Endothelial cell of umbilical vein (primary cell): ENCODE measurements around the gene SCAMP4. TPM values are rescaled to one million over a fixed set of nuclear protein-coding genes. Genes with fewer than 3 reads are reported as not detected.

Experiments
- BruUV-seq: library from RNA; stranded (reverse); fragments of 400-500 nt; replicated peaks from 2 replicates; lab custom pipeline; 2021; lab: Mats Ljungman, UMichigan
- CTCF ChIA-PET: fragments of 300-600, 350-600 bp; sonication (Branson Sonifier 250); formaldehyde crosslinking; loops from one replicate; lab custom pipeline; 2021; ENCODE audit warnings: antibody characterized with exemption, inconsistent platforms; lab: Charles Lee
- POLR2A ChIA-PET: fragments of 300-600, 350-600 bp; sonication (Branson Sonifier 250); formaldehyde crosslinking; loops from one replicate; lab custom pipeline; 2021; ENCODE audit warnings: antibody characterized with exemption, inconsistent platforms; lab: Charles Lee
- DNase-seq: peaks from one replicate; pipeline ENCODE4 v3.0.0-alpha.2; 2011; ENCODE audit warnings: low read depth, low spot score
- FAIRE-seq: peaks from 2 replicates; lab custom pipeline; 2011; peaks lifted over from hg19 to GRCh38; lab: Jason Lieb, UNC
- H2AFZ ChIP-seq: 2 replicates; pipeline ENCODE4 v1.6.0; 2012; ENCODE audit warnings: low read depth, low read length, control low read depth, inconsistent platforms
- H3K27ac ChIP-seq: 2 replicates; pipeline ENCODE4 v1.5.1; 2011; ENCODE audit warnings: low read depth, mild to moderate bottlenecking, control low read depth, low read length, moderate library complexity; ENCODE audit not compliant: insufficient read depth
- H3K27me3 ChIP-seq, 2 experiments: 2 replicates each; pipeline versions ENCODE4 v1.6.0 to v1.6.1; 2011; ENCODE audit warnings: low read length in 2 of 2, mixed read lengths in 1 of 2; ENCODE audit not compliant: control insufficient read depth in 2 of 2, insufficient read depth in 2 of 2
- H3K36me3 ChIP-seq, 2 experiments: 2 replicates in 1 of 2; 3 replicates in 1 of 2; pipeline ENCODE4 v1.5.1; 2011; ENCODE audit warnings: low read length in 2 of 2, mild to moderate bottlenecking in 1 of 2, moderate library complexity in 1 of 2; ENCODE audit not compliant: control insufficient read depth in 2 of 2, insufficient read depth in 2 of 2; ENCODE audit errors: extremely low read depth in 1 of 2
- H3K4me1 ChIP-seq: 3 replicates; pipeline ENCODE4 v1.5.1; 2011; ENCODE audit warnings: mild to moderate bottlenecking, low read length; ENCODE audit not compliant: control insufficient read depth, insufficient read depth; ENCODE audit errors: extremely low read depth
- H3K4me2 ChIP-seq: 2 replicates; pipeline ENCODE4 v1.6.1; 2011; ENCODE audit warnings: low read length, control low read depth, mixed read lengths; ENCODE audit not compliant: insufficient read depth
- H3K4me3 ChIP-seq, 3 experiments: fragments of 200-600 bp in 1 of 3; sonication (generic), shearing (Covaris generic) in 1 of 3; replicated peaks in 1 of 3; 2 replicates each; pipeline ENCODE4 v1.5.1; 2011 to 2016; ENCODE audit warnings: control low read depth in 3 of 3, low read length in 3 of 3, mild to moderate bottlenecking in 2 of 3, inconsistent platforms in 1 of 3, low read depth in 1 of 3, moderate library complexity in 1 of 3; ENCODE audit not compliant: insufficient read depth in 1 of 3
- H3K79me2 ChIP-seq: 2 replicates; pipeline ENCODE4 v1.6.0; 2012; ENCODE audit warnings: low read length, inconsistent platforms; ENCODE audit not compliant: control insufficient read depth, insufficient read depth
- H3K9ac ChIP-seq: replicated peaks from 2 replicates; pipeline ENCODE3; 2011; ENCODE audit warnings: low read length, control low read depth; ENCODE audit not compliant: insufficient read depth; ENCODE audit errors: extremely low read depth
- H3K9me1 ChIP-seq: replicated peaks from 3 replicates; pipeline ENCODE4 v1.6.0; 2011; ENCODE audit warnings: mild to moderate bottlenecking, low read length; ENCODE audit not compliant: control insufficient read depth, insufficient read depth; ENCODE audit errors: extremely low read depth
- H3K9me3 ChIP-seq: replicated peaks from 2 replicates; pipeline ENCODE4 v1.5.1; 2012; ENCODE audit warnings: low read length, inconsistent platforms; ENCODE audit not compliant: control insufficient read depth, insufficient read depth
- H4K20me1 ChIP-seq: replicated peaks from 2 replicates; pipeline ENCODE3; 2011; ENCODE audit warnings: mild to moderate bottlenecking, low read length; ENCODE audit not compliant: control insufficient read depth, insufficient read depth; ENCODE audit errors: extremely low read depth
- CTCF ChIP-seq, 2 donors: IDR thresholded peaks; 1 replicate in 1 of 2; 2 replicates in 1 of 2; pipeline ENCODE4 v1.5.1; 2011; ENCODE audit warnings: low read length in 2 of 2, mild to moderate bottlenecking in 2 of 2, moderate library complexity in 2 of 2, control low read depth in 1 of 2, inconsistent platforms in 1 of 2, low read depth in 1 of 2; ENCODE audit not compliant: insufficient read depth in 1 of 2; ENCODE audit errors: extremely low read depth in 1 of 2
- EZH2 ChIP-seq: IDR thresholded peaks from 2 replicates; pipeline ENCODE4 v1.6.1; 2012; ENCODE audit warnings: borderline replicate concordance, low read depth, mild to moderate bottlenecking, moderate library complexity, low read length, inconsistent platforms; ENCODE audit not compliant: severe bottlenecking
- FOS ChIP-seq: IDR thresholded peaks from 2 replicates; pipeline ENCODE4 v1.6.1; 2011; ENCODE audit warnings: mild to moderate bottlenecking, low read length, moderate library complexity, borderline replicate concordance; ENCODE audit not compliant: insufficient read depth
- GATA2 ChIP-seq: IDR thresholded peaks from 2 replicates; pipeline ENCODE4 v1.7.0; 2011; ENCODE audit warnings: low read depth, mild to moderate bottlenecking, moderate library complexity, mixed read lengths, low read length; ENCODE audit not compliant: insufficient read length, insufficient read depth
- JUN ChIP-seq: IDR thresholded peaks from 2 replicates; pipeline ENCODE4 v1.6.1; 2011; ENCODE audit warnings: borderline replicate concordance, low read depth; ENCODE audit not compliant: insufficient read length, insufficient read depth
- MAX ChIP-seq: IDR thresholded peaks from 2 replicates; pipeline ENCODE4 v1.6.1; 2011; ENCODE audit not compliant: insufficient read depth, insufficient read length
- MYC ChIP-seq: IDR thresholded peaks from one replicate; pipeline ENCODE4 v1.6.1; 2011; ENCODE audit warnings: mild to moderate bottlenecking, low read depth, low read length
- POLR2A ChIP-seq: IDR thresholded peaks from 2 replicates; pipeline ENCODE4 v1.6.1; 2012; ENCODE audit warnings: low read depth, mild to moderate bottlenecking, control low read depth, low read length
- POLR2AphosphoS5 ChIP-seq: IDR thresholded peaks from 2 replicates; pipeline ENCODE4 v1.6.1; 2012; ENCODE audit warnings: low read depth, mild to moderate bottlenecking, control low read depth, low read length, moderate library complexity; ENCODE audit not compliant: insufficient read depth
- dilution Hi-C: fragments of 300-500 bp; cut with MboI; formaldehyde crosslinking; loops from one replicate; pipeline ENCODE4 v1.15.0; 2019; ENCODE audit warnings: low sequenced_read_pairs; ENCODE audit not compliant: extremely low pct_ligation_motif_present
- intact Hi-C: fragments of 100-400 bp; cut with micrococcal nuclease; formaldehyde crosslinking; loops from one replicate; pipeline ENCODE4 v1.10.0; 2022
- polyA plus RNA-seq, 4 experiments: library from polyadenylated mRNA; depleted of rRNA in 3 of 4; stranded (reverse) in 3 of 4; unstranded in 1 of 4; fragments of >200 nt; gene quantifications; 2 replicates each; pipeline versions ENCODE4 v1.2.1 to v1.2.3, GENCODE V29; 2011 to 2012; ENCODE audit warnings: missing spikeins in 1 of 4
- total RNA-seq: library from RNA; stranded (reverse); gene quantifications from 2 replicates; pipeline ENCODE4 v1.2.3, GENCODE V29; 2021

Gene SCAMP4
- total and polyA plus RNA-seq, 2 donors (not counting 3 experiments of a cell fraction or from before 2014, with no cell fraction given): 24.4 to 68.2 TPM

- TF ChIP-seq CTCF (IDR thresholded peaks at IDR 0.05; ENCODE audit: extremely low read depth in 1 of 2, insufficient read depth in 1 of 2, low read depth in 1 of 2, low read length in 2 of 2): no peak
- no peak for TF ChIP-seq POLR2AphosphoS5
- no peak for TF ChIP-seq MAX
- TF ChIP-seq MYC: no peak
- no peak for TF ChIP-seq EZH2
- no peak for TF ChIP-seq FOS
- TF ChIP-seq POLR2A: no peak
- no peak for TF ChIP-seq GATA2
- TF ChIP-seq JUN: no peak
- no peak overlapping the region for H2AFZ ChIP-seq
- POLR2A ChIA-PET: no interaction called here
- H3K36me3 ChIP-seq: no peaks in the 10 kb centered on the region
- no peak overlapping the region for H3K9ac ChIP-seq
- H3K4me1 ChIP-seq: no peaks in the 10 kb centered on the region
- no peaks in the 10 kb centered on the region for H4K20me1 ChIP-seq
- H3K79me2 ChIP-seq: peaks cover 2% of the 10 kb centered on the region
- H3K9me3 ChIP-seq: no peaks in the 10 kb centered on the region
- FAIRE-seq: no peak
- no peak overlapping the region for H3K27ac ChIP-seq
- intact Hi-C loops: no loop called here
- DNase-seq: no peak
- dilution Hi-C loops: no loop called here
- CTCF ChIA-PET: no interaction called here
- no peaks in the 10 kb centered on the region for H3K27me3 ChIP-seq
- no peak overlapping the region for H3K4me2 ChIP-seq
- H3K9me1 ChIP-seq: no peaks in the 10 kb centered on the region
- BruUV-seq: no TSS peak
- no peak overlapping the region for H3K4me3 ChIP-seq
Measured at GRCh38 chr19:1889907-1890306, 15.3 kb upstream of the SCAMP4 start.
